ENCODE results near the gene B3GALT4.

The B3GALT4 gene

GRCh38 chr6:33313709-33314514 lies 37.0 kb downstream of the B3GALT4 start, which contains the start of gene TAPBP (continued):
- TF ChIP-seq ZSCAN5A (tag by site-specific recombination; IDR thresholded peaks at IDR 0.05) = no peak
- no peak for TF ChIP-seq YY2 (tag by site-specific recombination; IDR thresholded peaks at IDR 0.05)
- no peak for TF ChIP-seq PRDM10 (tag by site-specific recombination; IDR thresholded peaks at IDR 0.05)
- TF ChIP-seq ZFP69B (tag by site-specific recombination; IDR thresholded peaks at IDR 0.05) = peak; percentile 24; the same call in 1 of the 2 replicates
- TF ChIP-seq ZNF623 (tag by site-specific recombination; IDR thresholded peaks at IDR 0.05) = no peak
- no peak for TF ChIP-seq ZNF555 (tag by site-specific recombination; conservative IDR thresholded peaks at IDR 0.05)
- TF ChIP-seq ZNF394 (tag by site-specific recombination; IDR thresholded peaks at IDR 0.05; ENCODE audit: borderline replicate concordance) = no peak; the same call in 1 of the 2 replicates
- no peak for TF ChIP-seq ZNF19 (tag by site-specific recombination; IDR thresholded peaks at IDR 0.05; ENCODE audit: low read depth)
- TF ChIP-seq KLF1 (tag by site-specific recombination; IDR thresholded peaks at IDR 0.05) = no peak
- TF ChIP-seq SP3 (tag by site-specific recombination; IDR thresholded peaks at IDR 0.05) = no peak
- no peak; the same call in 1 of the 2 replicates for TF ChIP-seq ZBTB11 (tag by site-specific recombination; conservative IDR thresholded peaks at IDR 0.05; ENCODE audit: low read depth)
- no peak for TF ChIP-seq ZSCAN23 (tag by site-specific recombination; IDR thresholded peaks at IDR 0.05)
- no peak for TF ChIP-seq ZNF354C (tag by site-specific recombination; IDR thresholded peaks at IDR 0.05; ENCODE audit: borderline replicate concordance, low read depth)
- no peak for TF ChIP-seq ZNF133 (tag by site-specific recombination; IDR thresholded peaks at IDR 0.05)
- TF ChIP-seq ZNF677 (tag by site-specific recombination; IDR thresholded peaks at IDR 0.05) = no peak
- TF ChIP-seq ZNF488 (tag by site-specific recombination; IDR thresholded peaks at IDR 0.05) = no peak
- peak; percentile 54 for TF ChIP-seq ZNF692 (tag by site-specific recombination; IDR thresholded peaks at IDR 0.05)
- peak; percentile 3; the same call in 1 of the 2 replicates for TF ChIP-seq KLF7 (tag by site-specific recombination; IDR thresholded peaks at IDR 0.05; ENCODE audit: borderline replicate concordance)
- TF ChIP-seq ZNF544 (tag by site-specific recombination; IDR thresholded peaks at IDR 0.05) = no peak
- TF ChIP-seq ZNF639 (tag by site-specific recombination; IDR thresholded peaks at IDR 0.05) = no peak
- TF ChIP-seq ZSCAN18 (tag by site-specific recombination; IDR thresholded peaks at IDR 0.05) = no peak
- no peak for TF ChIP-seq ZNF202 (tag by site-specific recombination; IDR thresholded peaks at IDR 0.05; ENCODE audit: borderline replicate concordance)
- no peak for TF ChIP-seq ZNF791 (tag by site-specific recombination; IDR thresholded peaks at IDR 0.05)
